SU-DHL-6 (cell line): ENCODE data around the gene TP53BP2.

Source experiments
- CTCF ChIP-seq: fragments of 200-600 bp; sonication (generic); IDR thresholded peaks from one replicate; pipeline ENCODE4 v1.5.1; 2017; ENCODE audit warnings: antibody characterized with exemption, mild to moderate bottlenecking, low read length, moderate library complexity; ENCODE audit not compliant: insufficient read depth, poor library complexity, severe bottlenecking
- EZH2phosphoT487 ChIP-seq: fragments of 200-600 bp; sonication (generic), shearing (Covaris generic); conservative IDR thresholded peaks from 2 replicates; pipeline ENCODE4 v1.6.1; 2018; ENCODE audit warnings: mild to moderate bottlenecking, antibody characterized with exemption, low read length, moderate library complexity, mixed read lengths

GRCh38 chr1:223765719-223766340 lies 79.9 kb downstream of the TP53BP2 start:
- TF ChIP-seq CTCF (no peak), EZH2phosphoT487 (no peak)
